HepG2 (cell line): Measurements from ENCODE around the gene CMTM2. TPM values are rescaled to one million over a fixed set of nuclear protein-coding genes. Genes with fewer than 3 reads are reported as not detected.

Experiments used
- BRCA1 ChIP-seq: sonication (generic); formaldehyde crosslinking; IDR thresholded peaks from 2 replicates; pipeline ENCODE4 v1.4.0; 2020; ENCODE audit warnings: missing genetic modification reagents
- ELF3 ChIP-seq: IDR thresholded peaks from 2 replicates; pipeline ENCODE4 v1.6.1; 2016; ENCODE audit warnings: missing genetic modification reagents, missing compliant biosample characterization
- HDAC1 ChIP-seq: sonication (generic); formaldehyde crosslinking; IDR thresholded peaks from 2 replicates; pipeline ENCODE4 v1.5.1; 2020; ENCODE audit warnings: mild to moderate bottlenecking, missing genetic modification reagents
- KLF16 ChIP-seq, 2 experiments: sonication (generic) in 1 of 2; formaldehyde crosslinking in 1 of 2; IDR thresholded peaks; 2 replicates each; pipeline versions ENCODE4 v1.6.1 to v1.8.0; 2016 to 2023; ENCODE audit warnings: missing genetic modification reagents in 2 of 2, missing compliant biosample characterization in 1 of 2
- RARA ChIP-seq: IDR thresholded peaks from 2 replicates; pipeline ENCODE4 v1.6.1; 2016; ENCODE audit warnings: missing genetic modification reagents, missing compliant biosample characterization
- REXO4 ChIP-seq: sonication (generic); formaldehyde crosslinking; IDR thresholded peaks from 2 replicates; pipeline ENCODE4 v1.8.0; 2022; ENCODE audit warnings: missing genetic modification reagents, mild to moderate bottlenecking, borderline replicate concordance
- RFX1 ChIP-seq: fragments of 450-650 bp; IDR thresholded peaks from 2 replicates; pipeline ENCODE4 v1.6.1; 2017
- SP4 ChIP-seq: sonication (generic); formaldehyde crosslinking; IDR thresholded peaks from 2 replicates; pipeline ENCODE4 v1.8.1; 2023; ENCODE audit warnings: mild to moderate bottlenecking, missing genetic modification reagents
- ZNF143 ChIP-seq: sonication (generic); formaldehyde crosslinking; IDR thresholded peaks from 2 replicates; pipeline ENCODE4 v1.4.0; 2020; ENCODE audit warnings: missing genetic modification reagents
- ZNF160 ChIP-seq: sonication (generic); formaldehyde crosslinking; IDR thresholded peaks from 2 replicates; pipeline ENCODE4 v1.8.0; 2022; ENCODE audit warnings: mild to moderate bottlenecking, inconsistent platforms, missing genetic modification reagents
- ZNF724P ChIP-seq: sonication (generic); formaldehyde crosslinking; IDR thresholded peaks from 2 replicates; pipeline ENCODE4 v1.8.0; 2022; ENCODE audit warnings: missing genetic modification reagents, borderline replicate concordance
- polyA plus RNA-seq, 8 experiments: library from polyadenylated mRNA; depleted of rRNA in 3 of 8; stranded (reverse) in 7 of 8; unstranded in 1 of 8; fragments of >200 nt; fragmentation: Illumina TruSeq in 4 of 8; extraction: Trizol in 4 of 8; gene quantifications; 2 replicates each; pipeline versions ENCODE4 v1.2.1 to v1.2.3, GENCODE V29; 2011 to 2016; ENCODE audit warnings: low read depth in 4 of 8, missing spikeins in 1 of 8, mixed read lengths in 1 of 8; ENCODE audit not compliant: insufficient read depth in 1 of 8
- total RNA-seq, 5 experiments: library from RNA; depleted of rRNA; stranded (reverse); fragments of >200 nt; fragmentation: Illumina TruSeq; extraction: Trizol; gene quantifications; 2 replicates each; pipeline ENCODE4 v1.2.3, GENCODE V29; 2016; ENCODE audit warnings: low read depth in 1 of 5
- TF ChIP-seq, protein P1 (sequence below): IDR thresholded peaks from 2 replicates; pipeline ENCODE4 v1.6.1; 2016; ENCODE audit warnings: low read depth, control low read depth
- TF ChIP-seq, protein P2 (sequence below): sonication (generic); formaldehyde crosslinking; IDR thresholded peaks from 2 replicates; pipeline ENCODE4 v1.8.0; 2022; ENCODE audit warnings: mild to moderate bottlenecking, missing genetic modification reagents, moderate library complexity
- TF ChIP-seq, protein P3 (sequence below): IDR thresholded peaks from 2 replicates; pipeline ENCODE4 v1.6.1; 2016
- TF ChIP-seq, protein P4 (sequence below): sonication (generic); formaldehyde crosslinking; IDR thresholded peaks from 2 replicates; pipeline ENCODE4 v1.4.0; 2020; ENCODE audit warnings: mild to moderate bottlenecking, missing genetic modification reagents
- TF ChIP-seq, protein P5 (sequence below): IDR thresholded peaks from 2 replicates; pipeline ENCODE4 v1.4.0; 2020; ENCODE audit warnings: mild to moderate bottlenecking, missing genetic modification reagents
- TF ChIP-seq, protein P6 (sequence below): sonication (generic); formaldehyde crosslinking; IDR thresholded peaks from 2 replicates; pipeline ENCODE4 v1.5.1; 2020; ENCODE audit warnings: mild to moderate bottlenecking, missing genetic modification reagents, borderline replicate concordance

The CMTM2 gene
- total and polyA plus RNA-seq, 2 of the 13 experiments (the other 11 are each of a cell fraction or from before 2014, with no cell fraction given), result not detected

DNA sequence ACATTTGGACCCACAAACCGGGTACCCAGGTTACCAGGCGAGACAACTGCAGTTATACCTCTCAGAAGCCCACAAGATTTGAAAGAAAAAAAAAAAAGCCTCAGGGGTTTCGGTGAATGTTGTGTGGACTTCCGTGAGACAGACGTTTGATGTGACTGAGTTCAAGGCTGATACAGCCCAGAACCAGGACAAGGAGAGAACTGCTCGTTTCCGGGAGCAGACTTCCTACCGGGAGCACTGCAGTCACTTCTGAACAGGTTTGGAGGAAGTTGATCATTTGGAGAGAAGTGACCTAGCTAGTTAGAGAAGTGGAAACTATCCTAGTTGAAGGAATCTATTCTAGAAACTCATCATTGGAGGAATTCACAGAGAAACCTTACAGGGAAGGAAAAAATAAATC lies 26.0 kb upstream of the CMTM2 start (continued):
- TF ChIP-seq, protein P1, sequence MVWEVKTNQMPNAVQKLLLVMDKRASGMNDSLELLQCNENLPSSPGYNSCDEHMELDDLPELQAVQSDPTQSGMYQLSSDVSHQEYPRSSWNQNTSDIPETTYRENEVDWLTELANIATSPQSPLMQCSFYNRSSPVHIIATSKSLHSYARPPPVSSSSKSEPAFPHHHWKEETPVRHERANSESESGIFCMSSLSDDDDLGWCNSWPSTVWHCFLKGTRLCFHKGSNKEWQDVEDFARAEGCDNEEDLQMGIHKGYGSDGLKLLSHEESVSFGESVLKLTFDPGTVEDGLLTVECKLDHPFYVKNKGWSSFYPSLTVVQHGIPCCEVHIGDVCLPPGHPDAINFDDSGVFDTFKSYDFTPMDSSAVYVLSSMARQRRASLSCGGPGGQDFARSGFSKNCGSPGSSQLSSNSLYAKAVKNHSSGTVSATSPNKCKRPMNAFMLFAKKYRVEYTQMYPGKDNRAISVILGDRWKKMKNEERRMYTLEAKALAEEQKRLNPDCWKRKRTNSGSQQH (CRISPR knock-in tag), result 0 out of 2 replicates have a peak, but pooled peaks have one; percentile 30
- TF ChIP-seq, protein P2, sequence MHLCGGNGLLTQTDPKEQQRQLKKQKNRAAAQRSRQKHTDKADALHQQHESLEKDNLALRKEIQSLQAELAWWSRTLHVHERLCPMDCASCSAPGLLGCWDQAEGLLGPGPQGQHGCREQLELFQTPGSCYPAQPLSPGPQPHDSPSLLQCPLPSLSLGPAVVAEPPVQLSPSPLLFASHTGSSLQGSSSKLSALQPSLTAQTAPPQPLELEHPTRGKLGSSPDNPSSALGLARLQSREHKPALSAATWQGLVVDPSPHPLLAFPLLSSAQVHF, result no peak
- no peak for TF ChIP-seq BRCA1 (CRISPR knock-in tag)
- TF ChIP-seq HDAC1 (CRISPR knock-in tag), result no peak
- peak; percentile 68; the same call in 1 of the 2 replicates for TF ChIP-seq ELF3 (CRISPR knock-in tag)
- TF ChIP-seq, protein P3, sequence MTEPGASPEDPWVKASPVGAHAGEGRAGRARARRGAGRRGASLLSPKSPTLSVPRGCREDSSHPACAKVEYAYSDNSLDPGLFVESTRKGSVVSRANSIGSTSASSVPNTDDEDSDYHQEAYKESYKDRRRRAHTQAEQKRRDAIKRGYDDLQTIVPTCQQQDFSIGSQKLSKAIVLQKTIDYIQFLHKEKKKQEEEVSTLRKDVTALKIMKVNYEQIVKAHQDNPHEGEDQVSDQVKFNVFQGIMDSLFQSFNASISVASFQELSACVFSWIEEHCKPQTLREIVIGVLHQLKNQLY (CRISPR knock-in tag), result no peak
- TF ChIP-seq REXO4 (CRISPR knock-in tag), result no peak
- TF ChIP-seq, protein P4, sequence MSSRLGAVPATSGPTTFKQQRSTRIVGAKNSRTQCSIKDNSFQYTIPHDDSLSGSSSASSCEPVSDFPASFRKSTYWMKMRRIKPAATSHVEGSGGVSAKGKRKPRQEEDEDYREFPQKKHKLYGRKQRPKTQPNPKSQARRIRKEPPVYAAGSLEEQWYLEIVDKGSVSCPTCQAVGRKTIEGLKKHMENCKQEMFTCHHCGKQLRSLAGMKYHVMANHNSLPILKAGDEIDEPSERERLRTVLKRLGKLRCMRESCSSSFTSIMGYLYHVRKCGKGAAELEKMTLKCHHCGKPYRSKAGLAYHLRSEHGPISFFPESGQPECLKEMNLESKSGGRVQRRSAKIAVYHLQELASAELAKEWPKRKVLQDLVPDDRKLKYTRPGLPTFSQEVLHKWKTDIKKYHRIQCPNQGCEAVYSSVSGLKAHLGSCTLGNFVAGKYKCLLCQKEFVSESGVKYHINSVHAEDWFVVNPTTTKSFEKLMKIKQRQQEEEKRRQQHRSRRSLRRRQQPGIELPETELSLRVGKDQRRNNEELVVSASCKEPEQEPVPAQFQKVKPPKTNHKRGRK (CRISPR knock-in tag), result no peak
- TF ChIP-seq RARA (CRISPR knock-in tag), result peak; percentile 80
- no peak for TF ChIP-seq ZNF143 (CRISPR knock-in tag)
- no peak for TF ChIP-seq RFX1
- TF ChIP-seq, protein P5, sequence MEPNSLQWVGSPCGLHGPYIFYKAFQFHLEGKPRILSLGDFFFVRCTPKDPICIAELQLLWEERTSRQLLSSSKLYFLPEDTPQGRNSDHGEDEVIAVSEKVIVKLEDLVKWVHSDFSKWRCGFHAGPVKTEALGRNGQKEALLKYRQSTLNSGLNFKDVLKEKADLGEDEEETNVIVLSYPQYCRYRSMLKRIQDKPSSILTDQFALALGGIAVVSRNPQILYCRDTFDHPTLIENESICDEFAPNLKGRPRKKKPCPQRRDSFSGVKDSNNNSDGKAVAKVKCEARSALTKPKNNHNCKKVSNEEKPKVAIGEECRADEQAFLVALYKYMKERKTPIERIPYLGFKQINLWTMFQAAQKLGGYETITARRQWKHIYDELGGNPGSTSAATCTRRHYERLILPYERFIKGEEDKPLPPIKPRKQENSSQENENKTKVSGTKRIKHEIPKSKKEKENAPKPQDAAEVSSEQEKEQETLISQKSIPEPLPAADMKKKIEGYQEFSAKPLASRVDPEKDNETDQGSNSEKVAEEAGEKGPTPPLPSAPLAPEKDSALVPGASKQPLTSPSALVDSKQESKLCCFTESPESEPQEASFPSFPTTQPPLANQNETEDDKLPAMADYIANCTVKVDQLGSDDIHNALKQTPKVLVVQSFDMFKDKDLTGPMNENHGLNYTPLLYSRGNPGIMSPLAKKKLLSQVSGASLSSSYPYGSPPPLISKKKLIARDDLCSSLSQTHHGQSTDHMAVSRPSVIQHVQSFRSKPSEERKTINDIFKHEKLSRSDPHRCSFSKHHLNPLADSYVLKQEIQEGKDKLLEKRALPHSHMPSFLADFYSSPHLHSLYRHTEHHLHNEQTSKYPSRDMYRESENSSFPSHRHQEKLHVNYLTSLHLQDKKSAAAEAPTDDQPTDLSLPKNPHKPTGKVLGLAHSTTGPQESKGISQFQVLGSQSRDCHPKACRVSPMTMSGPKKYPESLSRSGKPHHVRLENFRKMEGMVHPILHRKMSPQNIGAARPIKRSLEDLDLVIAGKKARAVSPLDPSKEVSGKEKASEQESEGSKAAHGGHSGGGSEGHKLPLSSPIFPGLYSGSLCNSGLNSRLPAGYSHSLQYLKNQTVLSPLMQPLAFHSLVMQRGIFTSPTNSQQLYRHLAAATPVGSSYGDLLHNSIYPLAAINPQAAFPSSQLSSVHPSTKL, result peak; percentile 14; the same call in 1 of the 2 replicates
- no peak for TF ChIP-seq ZNF724P
- TF ChIP-seq, protein P6, sequence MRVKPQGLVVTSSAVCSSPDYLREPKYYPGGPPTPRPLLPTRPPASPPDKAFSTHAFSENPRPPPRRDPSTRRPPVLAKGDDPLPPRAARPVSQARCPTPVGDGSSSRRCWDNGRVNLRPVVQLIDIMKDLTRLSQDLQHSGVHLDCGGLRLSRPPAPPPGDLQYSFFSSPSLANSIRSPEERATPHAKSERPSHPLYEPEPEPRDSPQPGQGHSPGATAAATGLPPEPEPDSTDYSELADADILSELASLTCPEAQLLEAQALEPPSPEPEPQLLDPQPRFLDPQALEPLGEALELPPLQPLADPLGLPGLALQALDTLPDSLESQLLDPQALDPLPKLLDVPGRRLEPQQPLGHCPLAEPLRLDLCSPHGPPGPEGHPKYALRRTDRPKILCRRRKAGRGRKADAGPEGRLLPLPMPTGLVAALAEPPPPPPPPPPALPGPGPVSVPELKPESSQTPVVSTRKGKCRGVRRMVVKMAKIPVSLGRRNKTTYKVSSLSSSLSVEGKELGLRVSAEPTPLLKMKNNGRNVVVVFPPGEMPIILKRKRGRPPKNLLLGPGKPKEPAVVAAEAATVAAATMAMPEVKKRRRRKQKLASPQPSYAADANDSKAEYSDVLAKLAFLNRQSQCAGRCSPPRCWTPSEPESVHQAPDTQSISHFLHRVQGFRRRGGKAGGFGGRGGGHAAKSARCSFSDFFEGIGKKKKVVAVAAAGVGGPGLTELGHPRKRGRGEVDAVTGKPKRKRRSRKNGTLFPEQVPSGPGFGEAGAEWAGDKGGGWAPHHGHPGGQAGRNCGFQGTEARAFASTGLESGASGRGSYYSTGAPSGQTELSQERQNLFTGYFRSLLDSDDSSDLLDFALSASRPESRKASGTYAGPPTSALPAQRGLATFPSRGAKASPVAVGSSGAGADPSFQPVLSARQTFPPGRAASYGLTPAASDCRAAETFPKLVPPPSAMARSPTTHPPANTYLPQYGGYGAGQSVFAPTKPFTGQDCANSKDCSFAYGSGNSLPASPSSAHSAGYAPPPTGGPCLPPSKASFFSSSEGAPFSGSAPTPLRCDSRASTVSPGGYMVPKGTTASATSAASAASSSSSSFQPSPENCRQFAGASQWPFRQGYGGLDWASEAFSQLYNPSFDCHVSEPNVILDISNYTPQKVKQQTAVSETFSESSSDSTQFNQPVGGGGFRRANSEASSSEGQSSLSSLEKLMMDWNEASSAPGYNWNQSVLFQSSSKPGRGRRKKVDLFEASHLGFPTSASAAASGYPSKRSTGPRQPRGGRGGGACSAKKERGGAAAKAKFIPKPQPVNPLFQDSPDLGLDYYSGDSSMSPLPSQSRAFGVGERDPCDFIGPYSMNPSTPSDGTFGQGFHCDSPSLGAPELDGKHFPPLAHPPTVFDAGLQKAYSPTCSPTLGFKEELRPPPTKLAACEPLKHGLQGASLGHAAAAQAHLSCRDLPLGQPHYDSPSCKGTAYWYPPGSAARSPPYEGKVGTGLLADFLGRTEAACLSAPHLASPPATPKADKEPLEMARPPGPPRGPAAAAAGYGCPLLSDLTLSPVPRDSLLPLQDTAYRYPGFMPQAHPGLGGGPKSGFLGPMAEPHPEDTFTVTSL (CRISPR knock-in tag), result peak; percentile 35; the same call in 1 of the 2 replicates
- 0 out of 2 replicates have a peak, but pooled peaks have one; percentile 71 for TF ChIP-seq ZNF160 (CRISPR knock-in tag)
- TF ChIP-seq SP4 (CRISPR knock-in tag), result no peak
- TF ChIP-seq KLF16 (CRISPR knock-in tag; IDR thresholded peaks at IDR 0.05), result no peak
